Stimulated activated CD8-positive, alpha-beta memory T cell treated with anti-CD3 and anti-CD28 coated beads, Interleukin-12 subunit alpha, Interleukin-12 subunit beta, amount 100 ng/mL, for 4 hours (primary cell): Measurements from ENCODE around the gene GSTM5.
"Not testable (repeated sequence)": the region's sequence is repeated elsewhere in the genome, so short reads cannot be mapped to it uniquely, and the experiment has no call there.

Source experiments
- DNase-seq: peaks from one replicate; pipeline ENCODE4 v3.0.0-alpha.2; 2020; ENCODE audit warnings: low read depth

The GSTM5 gene

DNA sequence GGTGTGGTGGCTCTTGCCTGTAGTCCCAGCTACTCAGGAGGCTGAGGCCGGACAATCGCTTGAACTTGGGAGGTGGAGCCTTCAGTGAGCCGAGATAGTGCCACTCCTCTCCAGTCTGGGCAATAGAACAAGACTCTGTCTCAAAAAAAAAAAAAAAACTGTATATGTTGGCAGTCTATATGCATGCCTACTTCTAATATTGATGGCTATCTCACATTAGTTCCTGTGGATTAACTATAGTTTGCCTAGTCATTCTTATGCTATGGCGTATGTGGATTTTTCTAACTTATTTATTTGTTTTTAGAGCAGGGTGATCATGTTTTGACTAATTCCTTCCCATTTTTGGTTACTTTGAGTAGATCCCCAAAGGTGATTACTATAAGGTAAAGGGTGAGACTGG lies 15.0 kb upstream of the GSTM5 start:
- DNase-seq, result no peak

GRCh38 chr1:109697861-109698260 lies 14.2 kb upstream of the GSTM5 start:
- not testable (repeated sequence) for DNase-seq

DNA sequence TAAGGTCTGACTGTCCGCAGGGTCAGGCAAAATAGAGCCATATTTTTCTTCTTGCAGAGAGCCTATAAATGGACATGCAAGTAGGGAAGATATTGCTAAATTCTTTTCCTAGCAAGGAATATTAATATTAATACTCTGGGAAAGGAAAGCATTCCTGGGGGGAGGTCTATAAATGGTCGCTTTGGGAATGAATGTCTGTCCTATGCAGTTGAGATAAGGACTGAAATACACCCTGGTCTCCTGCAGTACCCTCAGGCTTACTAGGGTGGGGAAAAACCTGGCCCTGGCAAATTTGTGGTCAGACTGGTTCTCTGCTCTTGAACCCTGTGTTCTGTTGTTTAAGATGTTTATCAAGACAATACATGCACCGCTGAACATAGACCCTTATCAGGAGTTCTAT lies 9.1 kb upstream of the GSTM5 start:
- DNase-seq, result not testable (repeated sequence)

- no peak for DNase-seq
These were observed 7.9 kb upstream of the GSTM5 start for GRCh38 chr1:109704173-109704572.

DNA sequence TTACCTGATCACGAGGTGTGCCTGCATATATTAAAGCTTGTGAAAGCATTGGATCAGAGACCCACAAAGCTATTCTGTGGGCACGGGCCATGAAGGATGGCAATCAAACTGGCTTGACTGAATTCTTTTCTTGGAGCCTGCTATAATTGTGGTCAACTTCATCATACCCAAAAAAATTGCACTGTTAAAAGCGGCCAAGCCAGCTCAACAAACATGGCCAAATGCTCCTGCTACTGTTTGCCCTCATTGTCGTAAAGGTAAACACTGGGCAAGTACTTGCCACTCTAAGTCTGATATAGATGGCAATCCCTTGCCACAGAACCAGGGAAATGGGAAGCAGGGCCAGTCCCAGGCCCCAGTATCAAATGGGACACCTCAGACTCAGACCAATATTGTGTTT lies 6.6 kb upstream of the GSTM5 start:
- DNase-seq, result no peak

DNA sequence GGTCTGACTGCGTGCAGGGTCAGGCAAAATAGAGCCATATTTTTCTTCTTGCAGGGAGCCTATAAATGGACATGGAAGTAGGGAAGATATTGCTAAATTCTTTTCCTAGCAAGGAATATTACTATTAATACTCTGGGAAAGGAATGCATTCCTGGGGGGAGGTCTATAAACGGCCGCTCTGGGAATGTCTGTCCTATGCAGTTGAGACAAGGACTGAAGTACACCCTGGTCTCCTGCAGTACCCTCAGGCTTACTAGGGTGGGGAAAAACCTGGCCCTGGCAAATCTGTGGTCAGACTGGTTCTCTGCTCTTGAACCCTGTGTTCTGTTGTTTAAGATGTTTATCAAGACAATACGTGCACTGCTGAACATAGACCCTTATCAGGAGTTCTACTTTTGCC lies 3.1 kb upstream of the GSTM5 start:
- not testable (repeated sequence) for DNase-seq

GRCh38 chr1:109709822-109710221 lies 2.2 kb upstream of the GSTM5 start:
- DNase-seq, result not testable (repeated sequence)

GRCh38 chr1:109712321-109712864 lies 342 bp downstream of the GSTM5 start:
- DNase-seq, result no peak

- no peak for DNase-seq
These were observed 1.6 kb downstream of the GSTM5 start for GRCh38 chr1:109713636-109714035.

DNA sequence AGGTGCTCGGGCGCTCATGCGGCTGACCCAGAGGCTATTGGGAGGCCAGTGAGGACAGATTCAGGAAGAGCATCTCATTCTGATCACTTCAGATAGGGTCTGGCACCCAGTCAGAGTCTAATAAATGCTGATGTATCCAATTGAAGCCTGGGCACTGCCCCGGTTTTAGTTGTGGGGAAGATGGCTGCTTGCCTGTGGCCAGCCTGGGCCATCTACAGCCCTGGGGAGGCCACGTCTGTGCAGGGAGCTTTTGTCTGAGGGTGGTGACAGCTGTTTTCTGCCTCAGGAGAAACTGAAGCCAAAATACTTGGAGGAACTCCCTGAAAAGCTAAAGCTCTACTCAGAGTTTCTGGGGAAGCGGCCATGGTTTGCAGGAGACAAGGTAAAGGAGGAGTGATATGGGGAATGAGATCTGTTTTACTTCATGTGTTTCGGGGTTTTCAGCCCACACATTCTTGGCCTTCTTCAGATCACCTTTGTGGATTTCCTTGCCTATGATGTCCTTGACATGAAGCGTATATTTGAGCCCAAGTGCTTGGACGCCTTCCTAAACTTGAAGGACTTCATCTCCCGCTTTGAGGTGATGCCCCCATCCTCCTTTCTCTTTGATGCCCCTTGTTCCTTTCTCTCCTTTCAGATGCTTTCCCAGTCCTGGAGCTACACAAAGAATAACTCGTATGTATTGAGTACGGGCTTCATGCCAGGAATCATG lies 2.8 kb downstream of the GSTM5 start:
- DNase-seq, result no peak

DNA sequence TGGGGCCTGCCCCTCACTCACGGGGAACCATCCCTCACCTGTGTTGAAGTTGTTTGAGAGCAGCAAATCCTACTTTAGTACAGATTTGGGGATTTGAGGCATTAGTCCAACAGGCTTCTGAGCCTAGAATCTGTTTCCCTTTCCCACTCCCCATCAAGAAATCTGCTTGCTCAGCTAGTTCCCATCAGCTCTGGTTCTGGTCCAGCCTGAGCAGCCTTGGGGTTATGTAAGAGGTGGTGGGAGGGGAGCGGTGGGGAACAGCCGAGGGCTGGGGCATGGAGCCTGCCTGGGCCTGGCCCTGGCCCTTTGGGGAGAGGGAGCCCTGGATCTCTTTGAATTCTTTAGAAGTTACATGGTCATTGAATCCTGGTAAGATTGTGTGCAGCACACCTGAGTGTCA lies 4.1 kb downstream of the GSTM5 start:
- no peak for DNase-seq

- DNase-seq, result no peak
These were observed 4.6 kb downstream of the GSTM5 start for GRCh38 chr1:109716570-109717090.

- DNase-seq, result no peak
These were observed 5.7 kb downstream of the GSTM5 start for GRCh38 chr1:109717729-109718128.

- DNase-seq, result no peak
These were observed 6.4 kb downstream of the GSTM5 start for GRCh38 chr1:109718495-109718894.

- DNase-seq, result no peak
These were observed 7.3 kb downstream of the GSTM5 start for GRCh38 chr1:109719337-109719837.

GRCh38 chr1:109721042-109721441 lies 9.0 kb downstream of the GSTM5 start:
- no peak for DNase-seq

GRCh38 chr1:109721971-109722370 lies 9.9 kb downstream of the GSTM5 start:
- DNase-seq, result no peak

DNA sequence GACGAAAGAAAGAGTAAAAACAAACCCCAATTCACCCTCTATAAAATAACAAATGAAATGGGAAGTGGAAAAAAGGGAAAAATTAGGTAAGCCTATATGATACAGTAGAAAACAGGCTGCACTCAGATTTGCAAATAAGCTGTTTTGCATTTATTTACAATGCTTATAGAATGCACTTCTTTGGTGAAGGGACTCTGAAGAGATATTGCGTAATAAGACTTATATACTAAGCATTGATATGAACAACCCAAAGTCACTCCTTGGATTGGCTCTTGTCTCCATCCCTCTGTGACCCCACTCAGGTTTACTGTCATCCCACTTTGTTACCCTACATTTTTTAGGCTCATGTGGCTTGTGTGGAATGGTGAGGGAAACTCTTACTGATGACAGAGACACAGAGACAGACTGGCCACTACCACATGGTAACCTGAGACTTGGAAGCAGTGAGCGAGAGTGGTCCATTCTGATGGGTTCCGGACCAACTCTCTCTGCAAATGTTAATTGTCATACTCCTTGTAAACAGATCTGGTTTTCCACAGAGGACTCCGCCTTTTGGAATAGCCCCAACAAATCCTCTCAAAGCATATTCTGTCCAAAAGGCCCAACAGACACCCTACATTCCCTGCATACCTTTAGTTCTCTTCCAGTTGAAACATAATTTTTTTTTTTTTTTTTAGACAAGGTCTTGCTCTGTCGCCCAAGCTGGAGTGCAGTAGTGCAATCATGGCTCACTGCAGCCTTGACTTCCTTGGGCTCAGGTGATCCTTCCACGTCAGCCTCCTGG lies 11.0 kb downstream of the GSTM5 start:
- DNase-seq, result no peak

GRCh38 chr1:109724933-109725332 lies 12.9 kb downstream of the GSTM5 start:
- no peak for DNase-seq

- no peak for DNase-seq
These were observed 13.5 kb downstream of the GSTM5 start for GRCh38 chr1:109725510-109725909.

- DNase-seq, result no peak
These were observed 14.0 kb downstream of the GSTM5 start for GRCh38 chr1:109726007-109726406.

GRCh38 chr1:109726728-109727373 lies 14.8 kb downstream of the GSTM5 start:
- no peak for DNase-seq
